ENCODE results near the gene EMID1.
"Not testable (repeated sequence)": the region's sequence is repeated elsewhere in the genome, so short reads cannot be mapped to it uniquely, and the experiment has no call there.

EMID1 gene

GRCh38 chr22:29211466-29211865 is 5.8 kb downstream of the EMID1 start:
- DNase-seq = no peak

GRCh38 chr22:29212743-29213142 is 7.0 kb downstream of the EMID1 start:
- no peak for DNase-seq

- no peak for DNase-seq
Observed at GRCh38 chr22:29213493-29213892, 7.8 kb downstream of the EMID1 start.

GRCh38 chr22:29214232-29214631 is 8.5 kb downstream of the EMID1 start:
- DNase-seq = no peak

- DNase-seq = no peak
Observed at GRCh38 chr22:29215012-29215860, 9.5 kb downstream of the EMID1 start.

- no peak for DNase-seq
Observed at GRCh38 chr22:29216011-29216872, 10.5 kb downstream of the EMID1 start.

- no peak for DNase-seq
Observed at GRCh38 chr22:29216873-29217666, 11.4 kb downstream of the EMID1 start.

- no peak for DNase-seq
Observed at GRCh38 chr22:29217827-29218757, 12.4 kb downstream of the EMID1 start.

GRCh38 chr22:29218758-29219408 is 13.2 kb downstream of the EMID1 start:
- no peak for DNase-seq

- not testable (repeated sequence) for DNase-seq
Observed at GRCh38 chr22:29219409-29219782, 13.7 kb downstream of the EMID1 start.

- DNase-seq = no peak
Observed at GRCh38 chr22:29219881-29220670, 14.4 kb downstream of the EMID1 start.

GRCh38 chr22:29224121-29224858 is 18.6 kb downstream of the EMID1 start:
- DNase-seq = no peak

GRCh38 chr22:29224859-29225410 is 19.2 kb downstream of the EMID1 start:
- no peak for DNase-seq

- no peak for DNase-seq
Observed at GRCh38 chr22:29225422-29226090, 19.9 kb downstream of the EMID1 start.

GRCh38 chr22:29226351-29226981 is 20.8 kb downstream of the EMID1 start:
- DNase-seq = no peak

- DNase-seq = no peak
Observed at GRCh38 chr22:29230972-29231875, 25.5 kb downstream of the EMID1 start.

Data from effector CD8-positive, alpha-beta T cell (primary cell).